Choroid plexus epithelial cell (primary cell): Measurements from ENCODE around the gene PRKG1.
"Not testable (repeated sequence)": the region's sequence is repeated elsewhere in the genome, so short reads cannot be mapped to it uniquely, and the experiment has no call there.

Experiments used
- DNase-seq: peaks from one replicate; pipeline ENCODE4 v3.0.0-alpha.2; 2010; ENCODE audit warnings: low read depth
- H3K4me3 ChIP-seq: 2 replicates; pipeline ENCODE4 v1.5.1; 2011; ENCODE audit warnings: low read depth, mild to moderate bottlenecking, control low read depth, low read length, moderate library complexity
- CTCF ChIP-seq: conservative IDR thresholded peaks from 2 replicates; pipeline ENCODE4 v1.5.1; 2011; ENCODE audit warnings: low read depth, mild to moderate bottlenecking, control low read depth, inconsistent platforms, low read length, moderate library complexity

PRKG1 gene

DNA sequence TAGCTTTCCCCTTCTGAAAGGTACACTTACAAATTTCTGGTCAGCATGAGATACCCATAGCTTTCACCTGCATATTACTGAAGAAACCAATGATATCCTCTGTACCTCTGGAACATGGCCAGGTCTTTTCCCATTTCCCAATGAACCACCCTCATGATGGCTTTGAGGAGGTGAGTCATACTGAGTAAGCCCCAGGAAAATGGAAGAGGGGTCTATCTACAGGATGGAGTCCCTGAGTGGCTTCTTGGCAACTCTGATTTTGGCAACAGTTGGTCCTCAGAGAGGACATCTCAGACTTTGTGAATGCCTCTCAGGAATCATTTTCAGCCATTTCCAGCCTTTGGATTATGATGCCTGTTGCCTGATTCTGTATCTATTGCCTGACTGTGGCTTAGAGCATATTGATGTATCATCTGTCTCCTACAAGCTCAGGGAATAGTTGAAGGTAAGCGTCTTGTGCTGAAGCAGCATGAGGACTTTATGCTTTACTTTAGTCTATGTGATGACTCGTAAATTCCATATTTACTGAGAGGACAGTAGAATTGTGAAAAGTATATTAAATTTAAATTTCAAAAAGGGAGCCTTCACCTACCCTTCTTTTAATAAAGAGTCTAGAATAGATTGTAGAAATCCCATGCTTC is 1155.1 kb downstream of the PRKG1 start:
- no peak for TF ChIP-seq CTCF
- peak; percentile 18 for DNase-seq
- H3K4me3 ChIP-seq: no peak overlapping the region

DNA sequence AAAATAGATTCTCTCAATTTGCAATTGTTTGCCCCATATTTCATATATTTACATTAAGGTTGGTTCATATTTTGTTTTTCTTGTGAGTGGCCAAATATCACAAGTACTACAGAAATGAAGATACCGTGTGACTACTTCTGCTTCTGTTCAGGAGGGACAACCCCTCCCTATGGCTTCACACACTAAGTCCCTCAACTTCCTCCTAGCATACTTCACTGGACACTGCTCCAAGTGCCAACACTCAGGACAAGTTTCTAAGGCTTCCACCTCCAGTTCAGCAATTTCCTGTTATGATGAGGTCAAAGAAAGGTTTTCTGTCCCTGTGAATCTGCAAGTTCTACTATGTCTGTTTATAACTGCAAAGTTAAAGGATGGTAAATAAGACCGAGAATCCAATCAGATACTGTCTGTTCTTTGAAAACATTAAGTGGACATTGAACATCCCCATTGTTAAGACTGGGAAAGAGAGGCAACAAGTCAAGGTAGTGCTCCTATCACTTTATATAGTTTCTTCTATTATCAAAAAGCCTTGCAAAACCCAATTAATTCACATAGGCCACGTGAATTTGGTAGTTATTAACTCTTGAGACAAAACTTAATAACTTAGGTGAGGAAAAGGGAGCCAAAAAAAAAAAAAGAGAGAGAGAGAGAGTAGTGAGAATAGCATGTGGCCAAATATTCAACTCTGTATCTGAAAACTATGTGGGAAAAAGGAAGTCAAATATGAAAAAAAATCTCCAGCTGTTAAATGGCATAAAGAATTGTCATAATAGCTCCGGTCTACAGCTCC is 1158.5 kb downstream of the PRKG1 start:
- peak overlapping the region; percentile 47 for H3K4me3 ChIP-seq
- DNase-seq: peak; percentile 52
- no peak for TF ChIP-seq CTCF

GRCh38 chr10:52233351-52233991 is 1159.2 kb downstream of the PRKG1 start:
- H3K4me3 ChIP-seq: peak overlapping the region; percentile 47
- DNase-seq: not testable (repeated sequence)

DNA sequence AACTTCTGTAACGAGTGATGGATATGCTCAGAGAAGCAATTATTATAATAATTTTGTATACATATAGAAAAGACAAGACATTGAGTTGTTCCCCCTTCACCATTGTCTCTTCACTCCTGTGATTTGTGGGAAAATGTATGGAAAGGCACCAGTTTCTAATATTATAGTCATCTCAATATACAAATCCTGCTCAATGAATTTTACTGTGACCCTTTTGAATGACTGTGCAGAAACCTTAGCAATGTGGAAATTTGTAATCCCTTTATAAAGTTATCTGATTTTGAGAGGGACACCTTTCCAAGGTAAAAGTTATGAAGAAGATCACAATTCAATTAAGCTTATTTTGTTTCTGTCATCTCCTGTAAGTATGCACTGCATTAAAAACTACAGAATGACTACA is 1165.5 kb downstream of the PRKG1 start:
- no peak for DNase-seq
- H3K4me3 ChIP-seq: no peak overlapping the region
- TF ChIP-seq CTCF: no peak

- no peak overlapping the region for H3K4me3 ChIP-seq
- TF ChIP-seq CTCF: no peak
- no peak for DNase-seq
Measured at GRCh38 chr10:52245547-52245946, 1171.3 kb downstream of the PRKG1 start.

GRCh38 chr10:52247929-52248328 is 1173.6 kb downstream of the PRKG1 start:
- not testable (repeated sequence) for DNase-seq, H3K4me3 ChIP-seq

DNA sequence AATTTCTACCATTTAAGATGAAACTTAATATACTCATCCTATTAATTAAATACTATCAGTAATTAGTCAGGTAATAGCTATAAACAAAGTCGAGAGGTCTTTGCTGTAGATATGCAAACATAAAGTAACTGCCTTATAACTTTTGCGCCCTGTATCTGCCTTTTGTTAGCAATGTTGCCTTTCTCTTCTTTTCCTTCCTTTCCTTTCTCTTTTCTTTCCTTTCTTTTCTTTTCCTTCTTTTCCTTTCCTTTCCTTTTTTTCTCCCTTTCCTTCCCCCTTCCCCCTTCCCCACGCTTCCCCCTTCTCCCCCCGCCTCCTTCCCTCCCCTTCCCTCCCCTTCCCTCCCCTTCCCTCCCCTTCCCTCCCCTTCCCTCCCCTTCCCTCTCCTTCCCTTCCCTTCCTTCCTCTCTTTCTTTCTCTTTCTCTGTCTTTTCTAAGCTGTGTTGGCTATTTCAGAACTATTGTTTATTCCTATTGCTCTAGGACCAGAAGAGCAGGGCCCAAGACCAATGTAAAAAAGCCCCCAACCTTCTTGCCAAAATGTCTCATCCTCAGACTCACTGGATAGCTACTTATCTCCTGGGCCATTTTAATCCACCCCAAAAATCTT is 1174.5 kb downstream of the PRKG1 start:
- H3K4me3 ChIP-seq: no peak overlapping the region
- TF ChIP-seq CTCF: no peak
- no peak for DNase-seq
